ENCODE measurements around the gene PGGHG. TPM values are rescaled to one million over a fixed set of nuclear protein-coding genes. Genes with fewer than 3 reads are reported as not detected.
"Not testable (repeated sequence)": the region's sequence is repeated elsewhere in the genome, so short reads cannot be mapped to it uniquely, and the experiment has no call there.

PGGHG gene
- total RNA-seq, 1 experiment from 2014 or later, result 9.5 TPM

GRCh38 chr11:308740-309665 is 20.1 kb downstream of the PGGHG start:
- intact Hi-C loops (cut with micrococcal nuclease; ENCODE audit: unreplicated experiment), result loop anchor here (10.0 kb wide), 1 partner anchor 46 kb away; no protein-coding TSS in a partner anchor
- CTCF ChIA-PET, result interaction anchor here (0.7 to 1.0 kb wide), 2 partner anchors 8 to 10 kb away, joined by 3 read pairs; no protein-coding TSS in a partner anchor
- not testable (repeated sequence) for H3K9me3 Mint-ChIP-seq (ENCODE audit: low read depth, unreplicated experiment); H3K36me3 Mint-ChIP-seq (ENCODE audit: insufficient read depth, unreplicated experiment); BruUV-seq (replicated peaks); H3K27ac Mint-ChIP-seq (ENCODE audit: unreplicated experiment)
- H3K4me3 Mint-ChIP-seq (ENCODE audit: low read depth, unreplicated experiment), result peak overlapping the region; percentile 47
- peaks cover 50% of the 10 kb centered on the region for H3K27me3 Mint-ChIP-seq (ENCODE audit: unreplicated experiment)
- peaks cover 27% of the 10 kb centered on the region for H3K4me1 Mint-ChIP-seq (ENCODE audit: low read depth, unreplicated experiment)
- peak; percentile 28 for DNase-seq

- CTCF ChIA-PET, result interaction anchor here (0.7 to 1.0 kb wide), 2 partner anchors 9 kb away, joined by 3 read pairs; no protein-coding TSS in a partner anchor
- not testable (repeated sequence) for H3K36me3 Mint-ChIP-seq (ENCODE audit: insufficient read depth, unreplicated experiment); H3K4me3 Mint-ChIP-seq (ENCODE audit: low read depth, unreplicated experiment); H3K27ac Mint-ChIP-seq (ENCODE audit: unreplicated experiment); DNase-seq; BruUV-seq (replicated peaks); H3K9me3 Mint-ChIP-seq (ENCODE audit: low read depth, unreplicated experiment)
- Mint-ChIP-seq H3K4me1 (ENCODE audit: low read depth, unreplicated experiment) (peaks cover 33% of the 10 kb centered on the region), H3K27me3 (ENCODE audit: unreplicated experiment) (peaks cover 59% of the 10 kb centered on the region)
- intact Hi-C loops (cut with micrococcal nuclease; ENCODE audit: unreplicated experiment), result loop anchor here (10.0 kb wide), 1 partner anchor 45 kb away; no protein-coding TSS in a partner anchor
Observed at GRCh38 chr11:309979-310572, 21.1 kb downstream of the PGGHG start.

- H3K36me3 Mint-ChIP-seq (ENCODE audit: insufficient read depth, unreplicated experiment); BruUV-seq (replicated peaks); H3K27ac Mint-ChIP-seq (ENCODE audit: unreplicated experiment); intact Hi-C loops (cut with micrococcal nuclease; ENCODE audit: unreplicated experiment); H3K4me3 Mint-ChIP-seq (ENCODE audit: low read depth, unreplicated experiment); H3K9me3 Mint-ChIP-seq (ENCODE audit: low read depth, unreplicated experiment); DNase-seq; CTCF ChIA-PET: not testable (repeated sequence)
- peaks cover 33% of the 10 kb centered on the region for H3K4me1 Mint-ChIP-seq (ENCODE audit: low read depth, unreplicated experiment)
- H3K27me3 Mint-ChIP-seq (ENCODE audit: unreplicated experiment), result peaks cover 61% of the 10 kb centered on the region
Observed at GRCh38 chr11:311013-311748, 22.3 kb downstream of the PGGHG start.

GRCh38 chr11:312092-312816 is 23.3 kb downstream of the PGGHG start:
- Mint-ChIP-seq H3K36me3 (ENCODE audit: insufficient read depth, unreplicated experiment) (no peaks in the 10 kb centered on the region), H3K9me3 (ENCODE audit: low read depth, unreplicated experiment) (no peaks in the 10 kb centered on the region), H3K27me3 (ENCODE audit: unreplicated experiment) (peaks cover 72% of the 10 kb centered on the region), H3K27ac (ENCODE audit: unreplicated experiment) (no peak overlapping the region), H3K4me3 (ENCODE audit: low read depth, unreplicated experiment) (no peak overlapping the region), H3K4me1 (ENCODE audit: low read depth, unreplicated experiment) (peaks cover 33% of the 10 kb centered on the region)
- BruUV-seq (replicated peaks), result no TSS peak
- intact Hi-C loops (cut with micrococcal nuclease; ENCODE audit: unreplicated experiment), result no loop called here
- CTCF ChIA-PET, result interaction anchor here (0.6 to 0.7 kb wide), 2 partner anchors 44 to 80 kb away, joined by 3 read pairs; no protein-coding TSS in a partner anchor
- TF ChIP-seq CTCF (IDR thresholded peaks at IDR 0.05; ENCODE audit: unreplicated experiment), result no peak
- no peak for DNase-seq

- Mint-ChIP-seq H3K4me3 (ENCODE audit: low read depth, unreplicated experiment) (no peak overlapping the region), H3K36me3 (ENCODE audit: insufficient read depth, unreplicated experiment) (no peaks in the 10 kb centered on the region), H3K4me1 (ENCODE audit: low read depth, unreplicated experiment) (peaks cover 27% of the 10 kb centered on the region), H3K27ac (ENCODE audit: unreplicated experiment) (no peak overlapping the region), H3K27me3 (ENCODE audit: unreplicated experiment) (peaks cover 72% of the 10 kb centered on the region), H3K9me3 (ENCODE audit: low read depth, unreplicated experiment) (no peaks in the 10 kb centered on the region)
- CTCF ChIA-PET, result interaction anchor here (0.6 kb wide), 1 partner anchor 26 kb away, joined by 3 read pairs; no protein-coding TSS in a partner anchor
- TF ChIP-seq CTCF (IDR thresholded peaks at IDR 0.05; ENCODE audit: unreplicated experiment), result no peak
- intact Hi-C loops (cut with micrococcal nuclease; ENCODE audit: unreplicated experiment), result no loop called here
- no peak for DNase-seq
- TSS peak; percentile 20 for BruUV-seq (replicated peaks)
Observed at GRCh38 chr11:313304-313786, 24.4 kb downstream of the PGGHG start.

Data from Calu3 (cell line).